MCF 10A (cell line): ENCODE results near the gene QSER1. TPM values are rescaled to one million over a fixed set of nuclear protein-coding genes. Genes with fewer than 3 reads are reported as not detected.
A peak's percentile ranks its signal among the peaks of the same experiment; 100 is the strongest.

Source experiments
- Bru-seq: library from RNA; stranded (reverse); fragments of 400-500 nt; gene quantifications from one replicate; lab custom pipeline; 2021; lab: Mats Ljungman, UMichigan
- BruChase-seq, 2 experiments: library from RNA; stranded (reverse); fragments of 400-500 nt; gene quantifications; one replicate each; lab custom pipeline; 2021; lab: Mats Ljungman, UMichigan
- BruUV-seq: library from RNA; stranded (reverse); fragments of 400-500 nt; replicated peaks from 2 replicates; lab custom pipeline; 2021; lab: Mats Ljungman, UMichigan
- CTCF ChIA-PET: fragments of 300-600 bp; sonication (Branson Sonifier 250); formaldehyde crosslinking; extraction: SDS; loops from one replicate; lab custom pipeline; 2021; ENCODE audit warnings: antibody characterized with exemption, inconsistent platforms; lab: Yijun Ruan, JAX
- POLR2A ChIA-PET: fragments of 300-600, 350-650 bp; sonication (Branson Sonifier 250); formaldehyde crosslinking; extraction: SDS; loops from one replicate; lab custom pipeline; 2020; ENCODE audit warnings: antibody characterized with exemption, inconsistent platforms; lab: Yijun Ruan, JAX
- DNase-seq: peaks from one replicate; pipeline ENCODE4 v3.0.0-alpha.2; 2018; ENCODE audit not compliant: unreplicated experiment
- H3K27ac Mint-ChIP-seq: one replicate; pipeline ENCODE4 v1.8.0; 2022; ENCODE audit warnings: mild to moderate bottlenecking, low read depth, mixed read lengths; ENCODE audit not compliant: unreplicated experiment
- H3K27me3 Mint-ChIP-seq: one replicate; pipeline ENCODE4 v1.8.0; 2022; ENCODE audit warnings: mixed read lengths; ENCODE audit not compliant: insufficient read depth, unreplicated experiment
- H3K36me3 Mint-ChIP-seq: one replicate; pipeline ENCODE4 v1.8.0; 2022; ENCODE audit warnings: mild to moderate bottlenecking, moderate library complexity, mixed read lengths; ENCODE audit not compliant: insufficient read depth, unreplicated experiment
- H3K4me1 Mint-ChIP-seq: one replicate; pipeline ENCODE4 v1.8.0; 2022; ENCODE audit warnings: mixed read lengths; ENCODE audit not compliant: insufficient read depth, unreplicated experiment
- H3K4me3 Mint-ChIP-seq: one replicate; pipeline ENCODE4 v1.8.0; 2022; ENCODE audit warnings: mild to moderate bottlenecking, moderate library complexity, mixed read lengths; ENCODE audit not compliant: unreplicated experiment
- H3K9me3 Mint-ChIP-seq: one replicate; pipeline ENCODE4 v1.8.0; 2022; ENCODE audit warnings: mixed read lengths; ENCODE audit not compliant: unreplicated experiment
- intact Hi-C: fragments of 100-400 bp; cut with micrococcal nuclease; formaldehyde crosslinking; loops from 2 replicates; pipeline ENCODE4 v1.14.1; 2022
- long read RNA-seq: library from polyadenylated mRNA; stranded (forward); transcript quantifications from one replicate; pipeline ENCODE4 v2.0.0, GENCODE V29; 2022
- total RNA-seq: library from RNA; stranded (reverse); gene quantifications from 2 replicates; pipeline ENCODE4 v1.2.3, GENCODE V29; 2022
- TF ChIP-seq, protein P1 (sequence below): fragments of 200-600 bp; IDR thresholded peaks from one replicate; pipeline ENCODE4 v1.8.0; 2022; ENCODE audit warnings: antibody characterized with exemption, mild to moderate bottlenecking; ENCODE audit not compliant: unreplicated experiment

The QSER1 gene
- total RNA-seq = 34.0 and 39.3 TPM in 2 replicates
- Bru-seq, nascent RNA = percentile 82 among the genes with signal in this experiment
- BruChase-seq, experiment 1, labeled RNA remaining after a 6-hour chase = percentile 92 among the genes with signal in this experiment
- percentile 89 among the genes with signal in this experiment for BruChase-seq, experiment 2, labeled RNA remaining after a 2-hour chase
- long read RNA-seq, full-length matches to known transcripts = 6 of 16 reads
- long read RNA-seq, partial matches to known transcripts = 6 of 16 reads
- long read RNA-seq, other reads (novel, unspliced or antisense) = 4 of 16 reads

DNA sequence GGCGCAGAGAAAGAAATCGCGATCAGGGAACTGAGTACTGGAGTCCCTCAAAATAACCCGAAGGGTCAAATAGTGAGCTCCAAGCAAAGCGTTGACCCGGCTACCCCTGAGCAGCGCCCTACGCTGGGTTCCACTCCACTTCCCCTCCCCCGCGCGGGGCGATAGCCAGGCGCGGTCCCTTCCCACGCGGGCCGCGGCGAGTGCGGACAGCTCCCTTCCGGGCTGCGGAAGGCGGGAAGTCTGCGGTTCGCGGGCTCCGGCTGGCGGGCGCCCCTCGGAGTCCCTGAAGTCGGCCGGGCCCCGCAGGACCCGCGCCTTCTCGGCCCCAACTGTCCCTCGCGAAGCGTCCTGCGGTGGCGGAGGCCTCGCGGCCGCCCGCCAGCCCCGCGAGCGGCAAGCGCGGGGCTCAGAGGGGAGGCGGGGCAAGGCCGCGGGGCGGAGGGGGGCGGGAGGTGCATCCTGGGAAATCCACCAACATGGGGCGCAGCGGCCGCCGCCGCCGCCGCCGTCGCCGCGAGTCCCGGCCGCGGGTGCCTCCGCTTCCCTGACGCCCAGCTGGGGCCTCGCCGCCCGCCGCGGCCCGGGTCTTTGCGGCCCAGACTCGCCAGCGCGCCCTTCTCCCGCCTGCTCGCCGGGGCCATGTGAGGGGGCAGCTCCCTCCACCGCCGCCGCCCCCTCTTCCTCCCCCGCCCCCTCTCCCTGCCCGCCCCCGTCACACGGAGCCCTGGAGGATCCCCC, at the start of gene QSER1:
Gene QSER1 (plus strand): TSS at position 457 of the 738 bp plus-strand sequence. CDS start 315 bp downstream, outside the sequence.
- BruUV-seq = no TSS peak
- Mint-ChIP-seq H3K4me3 (peak within 1 kb of the TSS; percentile 97), H3K27me3 (no peaks in the 10 kb centered on the region), H3K9me3 (no peaks in the 10 kb centered on the region), H3K4me1 (peaks cover 17% of the 10 kb centered on the region), H3K36me3 (peaks cover 14% of the 10 kb centered on the region), H3K27ac (peak within 1 kb of the TSS; percentile 93)
- ChIA-PET POLR2A (interaction anchor here (0.6 to 6.1 kb wide), 37 partner anchors 9 to 1537 kb away, joined by 3 to 76 read pairs (median 4); partner anchors contain the start of genes EIF3M, PRRG4 and TCP11L1), CTCF (interaction anchor here (0.5 to 2.0 kb wide), 14 partner anchors 9 to 880 kb away, joined by 3 to 9 read pairs (median 4); no protein-coding TSS in a partner anchor)
- DNase-seq = peak; percentile 60
- TF ChIP-seq, protein P1, sequence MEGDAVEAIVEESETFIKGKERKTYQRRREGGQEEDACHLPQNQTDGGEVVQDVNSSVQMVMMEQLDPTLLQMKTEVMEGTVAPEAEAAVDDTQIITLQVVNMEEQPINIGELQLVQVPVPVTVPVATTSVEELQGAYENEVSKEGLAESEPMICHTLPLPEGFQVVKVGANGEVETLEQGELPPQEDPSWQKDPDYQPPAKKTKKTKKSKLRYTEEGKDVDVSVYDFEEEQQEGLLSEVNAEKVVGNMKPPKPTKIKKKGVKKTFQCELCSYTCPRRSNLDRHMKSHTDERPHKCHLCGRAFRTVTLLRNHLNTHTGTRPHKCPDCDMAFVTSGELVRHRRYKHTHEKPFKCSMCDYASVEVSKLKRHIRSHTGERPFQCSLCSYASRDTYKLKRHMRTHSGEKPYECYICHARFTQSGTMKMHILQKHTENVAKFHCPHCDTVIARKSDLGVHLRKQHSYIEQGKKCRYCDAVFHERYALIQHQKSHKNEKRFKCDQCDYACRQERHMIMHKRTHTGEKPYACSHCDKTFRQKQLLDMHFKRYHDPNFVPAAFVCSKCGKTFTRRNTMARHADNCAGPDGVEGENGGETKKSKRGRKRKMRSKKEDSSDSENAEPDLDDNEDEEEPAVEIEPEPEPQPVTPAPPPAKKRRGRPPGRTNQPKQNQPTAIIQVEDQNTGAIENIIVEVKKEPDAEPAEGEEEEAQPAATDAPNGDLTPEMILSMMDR = no peak
- intact Hi-C loops = loop anchor here (5.0 kb wide), 1 partner anchor 65 kb away; the partner anchor contains the start of gene PRRG4

DNA sequence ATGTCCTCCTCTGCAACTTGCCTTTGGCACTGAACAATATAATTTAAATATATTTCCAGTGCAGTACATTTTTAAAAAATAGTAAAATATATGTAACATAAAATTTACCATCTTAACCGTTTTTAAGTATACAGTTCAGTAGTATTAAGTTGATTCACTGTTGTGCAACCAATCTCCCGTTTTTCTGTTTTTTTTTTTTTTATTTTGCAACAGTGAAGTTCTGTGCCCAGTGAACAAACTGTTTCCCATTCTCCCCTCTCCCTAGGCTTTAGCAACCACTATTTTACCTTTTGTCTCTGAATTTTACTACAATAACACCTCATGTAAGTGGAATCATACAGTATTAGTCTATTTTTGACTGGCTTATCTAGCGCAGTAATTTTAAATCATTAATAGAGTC, 49.1 kb upstream of the QSER1 start:
- ChIA-PET POLR2A (no interaction called here), CTCF (no interaction called here)
- BruUV-seq = no TSS peak
- H3K36me3 Mint-ChIP-seq = no peaks in the 10 kb centered on the region
- no peaks in the 10 kb centered on the region for H3K27me3 Mint-ChIP-seq
- TF ChIP-seq, protein P1 = no peak
- intact Hi-C loops = no loop called here
- no peaks in the 10 kb centered on the region for H3K9me3 Mint-ChIP-seq
- no peak overlapping the region for H3K4me3 Mint-ChIP-seq
- H3K27ac Mint-ChIP-seq = no peak overlapping the region
- DNase-seq = no peak
- H3K4me1 Mint-ChIP-seq = no peaks in the 10 kb centered on the region

DNA sequence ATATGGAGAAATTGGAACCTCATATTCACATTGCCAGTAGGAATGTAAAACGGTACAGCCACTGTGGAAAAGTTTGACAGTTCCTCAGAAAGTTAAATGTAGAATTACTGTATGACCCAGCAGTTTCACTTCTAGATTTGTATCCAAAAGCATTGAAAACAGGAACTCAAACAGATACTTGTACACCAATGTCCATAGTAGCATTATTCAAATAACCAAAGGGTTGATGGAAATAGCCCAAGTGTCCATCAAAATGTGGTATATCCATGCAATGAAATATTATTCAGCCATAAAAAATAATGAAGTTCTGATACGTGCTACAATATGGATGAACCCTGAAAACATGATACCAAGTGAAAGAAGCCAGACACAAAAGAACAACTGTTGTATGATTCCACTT, 45.1 kb upstream of the QSER1 start:
- H3K4me1 Mint-ChIP-seq = peaks cover 12% of the 10 kb centered on the region
- no peaks in the 10 kb centered on the region for H3K27me3 Mint-ChIP-seq
- no TSS peak for BruUV-seq
- no peak overlapping the region for H3K27ac Mint-ChIP-seq
- peaks cover 7% of the 10 kb centered on the region for H3K36me3 Mint-ChIP-seq
- ChIA-PET POLR2A (interaction anchor here (0.7 kb wide), 1 partner anchor 204 kb away, joined by 3 read pairs; no protein-coding TSS in a partner anchor), CTCF (no interaction called here)
- no peak for DNase-seq
- H3K9me3 Mint-ChIP-seq = no peaks in the 10 kb centered on the region
- no peak overlapping the region for H3K4me3 Mint-ChIP-seq
- intact Hi-C loops = no loop called here
- TF ChIP-seq, protein P1 = no peak

DNA sequence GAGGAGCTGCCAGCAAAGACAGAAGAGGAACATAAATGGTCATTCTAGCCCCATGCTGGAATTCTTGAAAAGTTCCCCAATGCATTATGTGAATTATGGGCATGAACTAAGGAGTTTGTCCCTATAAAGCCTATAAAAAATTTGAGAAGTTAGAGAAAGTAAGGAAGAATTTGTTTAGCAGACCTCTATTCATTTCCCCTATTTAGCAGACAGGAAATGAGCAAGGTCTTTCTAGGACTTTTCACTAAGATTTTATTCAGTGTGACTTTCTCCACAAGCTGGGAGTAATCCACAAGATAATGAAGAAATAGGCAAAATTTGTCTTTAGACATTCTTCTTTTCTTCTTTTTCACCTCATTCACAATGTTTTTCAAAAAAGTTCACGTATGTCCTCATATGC, 42.9 kb upstream of the QSER1 start:
- ChIA-PET POLR2A (interaction anchor here (0.7 to 1.2 kb wide), 3 partner anchors 10 to 44 kb away, joined by 3 to 4 read pairs (median 3); no protein-coding TSS in a partner anchor), CTCF (interaction anchor here (0.6 kb wide), 1 partner anchor 11 kb away, joined by 3 read pairs; no protein-coding TSS in a partner anchor)
- BruUV-seq = no TSS peak
- H3K27ac Mint-ChIP-seq = no peak overlapping the region
- no peak overlapping the region for H3K4me3 Mint-ChIP-seq
- peaks cover 7% of the 10 kb centered on the region for H3K36me3 Mint-ChIP-seq
- H3K27me3 Mint-ChIP-seq = no peaks in the 10 kb centered on the region
- TF ChIP-seq, protein P1 = no peak
- DNase-seq = no peak
- H3K4me1 Mint-ChIP-seq = peaks cover 13% of the 10 kb centered on the region
- H3K9me3 Mint-ChIP-seq = no peaks in the 10 kb centered on the region
- intact Hi-C loops = no loop called here
